HepG2 (cell line): Measurements from ENCODE around the gene MZF1.

Experiments
- HIVEP1 ChIP-seq: sonication (generic); formaldehyde crosslinking; IDR thresholded peaks from 2 replicates; pipeline ENCODE4 v1.4.0; 2020; ENCODE audit warnings: mild to moderate bottlenecking, missing genetic modification reagents
- HMGA1 ChIP-seq: sonication (generic); formaldehyde crosslinking; conservative IDR thresholded peaks from 2 replicates; pipeline ENCODE4 v1.4.0; 2020; ENCODE audit warnings: missing genetic modification reagents
- HOXA9 ChIP-seq: sonication (generic); formaldehyde crosslinking; IDR thresholded peaks from 2 replicates; pipeline ENCODE4 v1.8.1; 2022; ENCODE audit warnings: missing genetic modification reagents, mild to moderate bottlenecking, moderate library complexity, borderline replicate concordance
- POLR2AphosphoS5 ChIP-seq: IDR thresholded peaks from 2 replicates; pipeline ENCODE4 v1.6.1; 2012; ENCODE audit warnings: low read depth, low read length
- RAD21 ChIP-seq: fragments of 450-650 bp; formaldehyde crosslinking; IDR thresholded peaks from 2 replicates; pipeline ENCODE4 v1.5.0; 2020; ENCODE audit warnings: mild to moderate bottlenecking
- ZKSCAN1 ChIP-seq: fragments of 150-350 bp; IDR thresholded peaks from 2 replicates; pipeline ENCODE4 v1.6.1; 2014; ENCODE audit warnings: low read length
- ZNF746 ChIP-seq: sonication (generic); formaldehyde crosslinking; IDR thresholded peaks from 2 replicates; pipeline ENCODE4 v1.8.0; 2022; ENCODE audit warnings: mild to moderate bottlenecking, missing genetic modification reagents
- TF ChIP-seq, protein P1 (sequence below), 2 experiments: IDR thresholded peaks; 2 replicates each; pipeline ENCODE4 v1.6.1; 2011 to 2012; ENCODE audit warnings: low read length in 2 of 2, borderline replicate concordance in 1 of 2, low read depth in 1 of 2, mild to moderate bottlenecking in 1 of 2, moderate library complexity in 1 of 2
- TF ChIP-seq, protein P2 (sequence below): sonication (generic); formaldehyde crosslinking; IDR thresholded peaks from 2 replicates; pipeline ENCODE4 v1.5.0; 2020; ENCODE audit warnings: mild to moderate bottlenecking, missing genetic modification reagents, moderate library complexity

DNA sequence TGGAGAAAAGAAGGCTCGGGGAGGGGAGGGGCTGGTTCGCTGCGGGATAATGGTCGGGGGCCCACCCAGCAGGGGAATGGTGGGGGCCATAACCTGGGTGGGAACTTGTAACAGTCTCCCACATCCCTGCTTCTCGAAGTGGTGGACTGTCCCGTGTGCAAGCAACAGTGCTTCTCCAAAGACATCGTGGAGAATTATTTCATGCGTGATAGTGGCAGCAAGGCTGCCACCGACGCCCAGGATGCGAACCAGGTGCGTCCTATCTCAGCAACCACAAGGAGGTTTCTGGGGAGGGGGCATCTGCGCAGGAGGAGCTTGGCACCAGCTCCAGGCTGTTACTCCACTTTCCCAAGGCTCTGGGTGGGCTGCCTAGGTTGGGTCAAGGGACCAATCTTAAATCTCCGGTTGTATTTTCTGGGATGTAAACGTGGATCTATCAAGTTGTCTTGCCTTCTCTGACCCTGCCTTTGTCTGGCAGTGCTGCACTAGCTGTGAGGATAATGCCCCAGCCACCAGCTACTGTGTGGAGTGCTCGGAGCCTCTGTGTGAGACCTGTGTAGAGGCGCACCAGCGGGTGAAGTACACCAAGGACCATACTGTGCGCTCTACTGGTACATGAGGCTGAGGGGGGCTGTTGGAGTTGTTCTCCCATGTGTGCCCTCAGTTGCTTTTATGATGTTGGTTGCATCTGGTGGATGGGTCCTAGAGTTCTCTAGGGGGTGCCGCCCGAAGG, 27.7 kb downstream of the MZF1 start:
- TF ChIP-seq, protein P1, sequence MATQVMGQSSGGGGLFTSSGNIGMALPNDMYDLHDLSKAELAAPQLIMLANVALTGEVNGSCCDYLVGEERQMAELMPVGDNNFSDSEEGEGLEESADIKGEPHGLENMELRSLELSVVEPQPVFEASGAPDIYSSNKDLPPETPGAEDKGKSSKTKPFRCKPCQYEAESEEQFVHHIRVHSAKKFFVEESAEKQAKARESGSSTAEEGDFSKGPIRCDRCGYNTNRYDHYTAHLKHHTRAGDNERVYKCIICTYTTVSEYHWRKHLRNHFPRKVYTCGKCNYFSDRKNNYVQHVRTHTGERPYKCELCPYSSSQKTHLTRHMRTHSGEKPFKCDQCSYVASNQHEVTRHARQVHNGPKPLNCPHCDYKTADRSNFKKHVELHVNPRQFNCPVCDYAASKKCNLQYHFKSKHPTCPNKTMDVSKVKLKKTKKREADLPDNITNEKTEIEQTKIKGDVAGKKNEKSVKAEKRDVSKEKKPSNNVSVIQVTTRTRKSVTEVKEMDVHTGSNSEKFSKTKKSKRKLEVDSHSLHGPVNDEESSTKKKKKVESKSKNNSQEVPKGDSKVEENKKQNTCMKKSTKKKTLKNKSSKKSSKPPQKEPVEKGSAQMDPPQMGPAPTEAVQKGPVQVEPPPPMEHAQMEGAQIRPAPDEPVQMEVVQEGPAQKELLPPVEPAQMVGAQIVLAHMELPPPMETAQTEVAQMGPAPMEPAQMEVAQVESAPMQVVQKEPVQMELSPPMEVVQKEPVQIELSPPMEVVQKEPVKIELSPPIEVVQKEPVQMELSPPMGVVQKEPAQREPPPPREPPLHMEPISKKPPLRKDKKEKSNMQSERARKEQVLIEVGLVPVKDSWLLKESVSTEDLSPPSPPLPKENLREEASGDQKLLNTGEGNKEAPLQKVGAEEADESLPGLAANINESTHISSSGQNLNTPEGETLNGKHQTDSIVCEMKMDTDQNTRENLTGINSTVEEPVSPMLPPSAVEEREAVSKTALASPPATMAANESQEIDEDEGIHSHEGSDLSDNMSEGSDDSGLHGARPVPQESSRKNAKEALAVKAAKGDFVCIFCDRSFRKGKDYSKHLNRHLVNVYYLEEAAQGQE (IDR thresholded peaks at IDR 0.05; ENCODE audit: borderline replicate concordance in 1 of 2, low read depth in 1 of 2, low read length in 2 of 2): no peak
- TF ChIP-seq RAD21 (no peak), ZNF746 (CRISPR knock-in tag) (no peak), HOXA9 (CRISPR knock-in tag) (no peak), HIVEP1 (CRISPR knock-in tag) (no peak), POLR2AphosphoS5 (0 out of 2 replicates have a peak, but pooled peaks have one; percentile 6), HMGA1 (CRISPR knock-in tag) (no peak), ZKSCAN1 (no peak)
- TF ChIP-seq, protein P2, sequence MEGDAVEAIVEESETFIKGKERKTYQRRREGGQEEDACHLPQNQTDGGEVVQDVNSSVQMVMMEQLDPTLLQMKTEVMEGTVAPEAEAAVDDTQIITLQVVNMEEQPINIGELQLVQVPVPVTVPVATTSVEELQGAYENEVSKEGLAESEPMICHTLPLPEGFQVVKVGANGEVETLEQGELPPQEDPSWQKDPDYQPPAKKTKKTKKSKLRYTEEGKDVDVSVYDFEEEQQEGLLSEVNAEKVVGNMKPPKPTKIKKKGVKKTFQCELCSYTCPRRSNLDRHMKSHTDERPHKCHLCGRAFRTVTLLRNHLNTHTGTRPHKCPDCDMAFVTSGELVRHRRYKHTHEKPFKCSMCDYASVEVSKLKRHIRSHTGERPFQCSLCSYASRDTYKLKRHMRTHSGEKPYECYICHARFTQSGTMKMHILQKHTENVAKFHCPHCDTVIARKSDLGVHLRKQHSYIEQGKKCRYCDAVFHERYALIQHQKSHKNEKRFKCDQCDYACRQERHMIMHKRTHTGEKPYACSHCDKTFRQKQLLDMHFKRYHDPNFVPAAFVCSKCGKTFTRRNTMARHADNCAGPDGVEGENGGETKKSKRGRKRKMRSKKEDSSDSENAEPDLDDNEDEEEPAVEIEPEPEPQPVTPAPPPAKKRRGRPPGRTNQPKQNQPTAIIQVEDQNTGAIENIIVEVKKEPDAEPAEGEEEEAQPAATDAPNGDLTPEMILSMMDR (CRISPR knock-in tag): no peak
